Measurements from ENCODE around the gene APC.
"Not testable (repeated sequence)": the region's sequence is repeated elsewhere in the genome, so short reads cannot be mapped to it uniquely, and the experiment has no call there.

The APC gene

DNA sequence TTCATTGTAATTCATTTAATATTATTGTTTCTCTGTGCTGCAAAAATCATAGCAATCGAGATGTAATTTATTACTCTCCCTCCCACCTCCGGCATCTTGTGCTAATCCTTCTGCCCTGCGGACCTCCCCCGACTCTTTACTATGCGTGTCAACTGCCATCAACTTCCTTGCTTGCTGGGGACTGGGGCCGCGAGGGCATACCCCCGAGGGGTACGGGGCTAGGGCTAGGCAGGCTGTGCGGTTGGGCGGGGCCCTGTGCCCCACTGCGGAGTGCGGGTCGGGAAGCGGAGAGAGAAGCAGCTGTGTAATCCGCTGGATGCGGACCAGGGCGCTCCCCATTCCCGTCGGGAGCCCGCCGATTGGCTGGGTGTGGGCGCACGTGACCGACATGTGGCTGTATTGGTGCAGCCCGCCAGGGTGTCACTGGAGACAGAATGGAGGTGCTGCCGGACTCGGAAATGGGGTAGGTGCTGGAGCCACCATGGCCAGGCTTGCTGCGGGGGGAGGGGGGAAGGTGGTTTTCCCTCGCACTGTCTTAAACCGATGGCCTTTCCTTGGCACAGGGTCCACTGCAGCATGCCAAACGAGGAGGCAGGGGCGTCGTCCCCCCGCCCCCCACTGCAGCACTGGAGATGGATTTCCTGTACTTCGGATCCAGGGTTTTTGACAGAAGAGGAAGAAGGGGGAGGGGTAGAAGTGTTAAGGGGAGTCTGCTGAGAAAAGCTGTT, at the start of gene APC:
Gene APC, plus strand, starts transcription at position 423 of the 728 bp plus-strand sequence. CDS start 17,006 bp downstream, outside the sequence.
- peak; percentile 80 for DNase-seq

DNA sequence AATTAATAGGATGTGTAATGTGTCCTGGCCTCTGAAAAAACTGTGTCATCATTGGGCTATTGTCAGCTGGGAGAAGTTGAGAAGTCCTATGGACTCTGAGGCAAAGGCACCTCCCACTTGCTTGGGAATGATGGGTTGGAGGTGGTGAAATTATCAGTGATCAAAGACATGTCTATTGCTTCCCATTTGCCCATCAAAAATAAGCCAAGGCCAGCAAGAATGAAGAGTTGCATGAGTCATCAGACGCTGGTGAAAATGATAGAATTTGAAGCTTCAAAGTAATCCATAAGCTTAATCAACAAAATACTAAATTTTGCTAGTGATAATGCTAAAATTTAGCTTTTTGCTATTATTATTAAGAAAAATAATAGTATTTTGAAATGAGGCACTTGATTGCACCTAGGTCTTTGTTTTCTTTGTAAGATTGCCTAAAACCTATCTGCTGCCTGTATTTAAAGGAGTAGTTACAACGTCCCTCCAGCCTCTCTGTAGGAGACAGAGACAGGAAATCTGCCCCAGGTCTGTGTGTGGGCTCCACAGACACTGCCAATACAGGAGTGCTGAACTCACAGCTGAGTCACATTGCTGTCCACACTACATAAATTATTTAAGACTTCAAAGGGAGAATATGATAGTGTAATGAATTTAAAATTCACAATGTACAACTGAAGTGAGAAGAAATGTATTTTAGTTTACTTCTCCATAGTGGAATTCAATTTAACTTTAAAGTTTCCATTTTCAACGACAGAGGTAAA, 48.4 kb upstream of the APC start:
- no peak for DNase-seq

DNA sequence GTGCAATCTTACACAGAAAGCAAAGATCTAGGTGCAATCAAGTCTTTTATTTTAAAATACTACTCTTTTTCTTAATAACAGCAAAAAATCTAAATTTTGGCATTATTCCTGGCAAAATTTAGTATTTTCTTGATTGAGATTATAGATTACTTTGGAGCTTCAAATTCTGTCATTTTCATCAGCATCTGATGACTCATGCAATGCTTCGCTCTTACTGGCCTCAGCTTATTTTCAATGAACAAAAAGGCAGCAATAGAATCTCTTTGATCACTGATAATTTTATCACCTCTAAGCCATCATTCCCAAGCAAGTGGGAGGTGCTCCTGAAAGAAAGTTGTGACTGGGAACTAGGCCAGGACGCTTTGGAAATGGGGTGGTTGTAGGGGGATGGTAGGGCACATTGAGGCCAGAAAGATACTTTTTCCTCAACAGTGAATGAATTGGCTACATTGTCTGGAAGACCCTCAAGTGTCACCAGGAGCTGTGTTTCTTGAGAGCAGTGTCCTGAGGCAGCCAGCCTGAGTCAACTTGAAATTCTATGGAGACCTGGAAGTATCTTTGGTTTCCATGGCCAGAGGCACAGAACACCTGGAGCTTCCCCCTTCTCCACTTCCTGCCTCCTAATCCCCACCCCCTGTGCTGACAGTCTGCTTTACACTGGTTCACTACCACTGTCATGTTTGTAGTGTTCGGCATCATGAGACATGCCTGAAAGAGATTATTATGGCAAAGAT, 46.9 kb upstream of the APC start:
- DNase-seq, result no peak

DNA sequence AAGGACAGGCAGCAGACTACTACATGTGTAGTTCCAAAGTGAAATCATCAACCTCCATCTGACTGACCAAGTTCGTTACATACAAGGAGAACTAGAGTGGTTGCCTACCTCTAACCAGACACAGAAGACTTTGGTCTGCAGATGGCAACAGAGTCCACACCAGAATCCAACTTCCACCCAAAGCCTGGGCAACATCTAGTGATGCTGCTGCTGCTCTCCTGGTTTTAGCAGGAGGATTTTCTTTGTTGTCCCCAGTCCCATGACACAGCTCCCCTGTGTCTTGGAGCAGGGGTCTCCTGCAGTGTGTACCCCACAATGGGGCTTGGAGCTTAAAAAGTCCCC, 46.4 kb upstream of the APC start:
- no peak for DNase-seq

DNA sequence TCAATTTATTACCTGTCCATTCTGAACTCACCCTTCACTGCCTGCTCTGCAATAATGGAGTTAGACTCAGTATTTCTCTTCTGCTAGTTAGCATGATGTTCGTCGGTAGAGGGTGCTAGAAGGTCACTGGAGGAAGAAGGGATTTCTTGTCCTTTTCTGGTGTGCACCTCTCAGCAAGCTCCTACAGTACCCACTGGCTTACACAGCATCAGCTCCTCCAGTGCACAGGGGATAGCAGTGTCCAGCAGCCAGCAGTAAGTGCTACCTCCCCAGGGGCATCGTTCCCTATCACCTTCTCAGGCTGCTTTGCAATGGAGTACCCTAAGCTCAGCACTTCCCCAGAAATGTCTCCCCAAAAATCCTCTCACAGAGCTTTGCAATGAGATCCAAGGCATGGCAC, 45.9 kb upstream of the APC start:
- no peak for DNase-seq

DNA sequence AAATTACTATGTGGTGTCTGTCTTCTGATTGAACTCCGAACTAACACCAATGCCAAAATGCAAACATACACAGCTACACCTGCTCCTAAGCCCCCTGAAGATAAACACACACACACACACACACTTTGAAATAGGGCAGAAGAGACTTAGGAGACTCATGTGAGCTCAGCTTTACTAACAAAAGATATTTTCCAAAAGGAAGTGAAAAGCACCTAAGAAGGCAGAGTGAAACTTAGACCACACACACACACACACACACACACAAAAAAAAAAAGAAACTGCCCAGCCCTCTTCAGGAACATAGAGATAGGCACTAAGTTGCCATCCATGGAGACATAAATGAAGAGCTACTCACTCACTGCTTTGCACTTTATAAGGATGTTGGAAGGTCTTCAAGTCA, 45.2 kb upstream of the APC start:
- DNase-seq, result no peak

DNA sequence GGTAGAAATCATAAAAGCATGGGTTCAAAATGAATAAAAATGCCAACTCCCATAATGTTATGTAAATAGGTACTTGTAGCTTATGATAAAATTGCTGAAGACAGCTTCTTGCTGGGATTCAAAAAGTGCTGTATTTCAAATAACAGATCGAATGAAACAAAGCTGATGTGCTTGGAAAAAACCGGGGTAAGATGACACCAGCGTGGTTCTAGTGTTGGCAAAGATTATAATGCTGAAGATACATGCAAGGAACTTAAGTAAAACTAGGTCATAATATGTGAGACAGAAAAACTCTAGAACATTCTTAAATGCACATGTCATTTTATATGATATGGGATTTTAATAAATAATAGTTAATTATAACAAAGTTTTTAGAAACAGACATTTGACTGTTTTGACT, 44.4 kb upstream of the APC start:
- DNase-seq, result no peak

DNA sequence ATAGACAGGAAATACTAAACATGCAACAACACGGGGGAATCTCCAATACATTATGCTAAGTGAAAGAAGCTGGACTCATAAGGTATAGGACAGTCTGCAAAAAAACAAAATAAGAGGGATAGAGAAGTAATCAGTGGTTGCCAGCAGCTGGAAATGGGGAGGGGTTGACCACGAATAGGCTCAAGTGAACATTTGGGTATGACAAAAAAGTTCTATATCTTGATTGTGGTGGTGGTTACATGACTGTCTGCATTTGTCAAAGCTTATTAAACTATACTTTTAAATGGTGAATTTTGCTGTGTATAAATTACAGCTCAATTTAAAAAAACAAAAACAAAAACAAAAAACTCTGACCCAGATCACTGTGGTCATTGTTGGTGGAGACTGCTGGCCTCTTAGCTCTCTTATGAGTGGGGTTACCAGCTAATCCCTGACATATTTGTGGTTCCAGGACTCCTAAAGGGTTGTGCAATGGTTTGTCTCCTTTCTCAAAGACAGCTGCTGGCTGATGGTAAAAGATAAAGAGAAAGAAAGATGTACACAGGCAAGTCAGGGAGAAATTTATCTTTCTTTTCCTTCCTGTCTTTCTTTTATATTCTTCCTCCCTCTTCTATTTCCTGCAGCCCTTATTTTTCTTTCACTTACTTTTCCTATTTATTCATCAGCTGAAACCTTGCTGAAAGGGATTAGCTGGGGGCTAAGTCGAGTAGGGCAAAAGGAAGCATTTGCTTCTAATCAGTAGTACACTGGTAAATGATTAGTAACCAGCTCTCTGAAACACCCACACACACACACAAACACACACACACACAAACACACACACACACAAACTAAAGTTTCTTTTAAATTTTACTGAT, 42.6 kb upstream of the APC start:
- DNase-seq, result no peak

DNA sequence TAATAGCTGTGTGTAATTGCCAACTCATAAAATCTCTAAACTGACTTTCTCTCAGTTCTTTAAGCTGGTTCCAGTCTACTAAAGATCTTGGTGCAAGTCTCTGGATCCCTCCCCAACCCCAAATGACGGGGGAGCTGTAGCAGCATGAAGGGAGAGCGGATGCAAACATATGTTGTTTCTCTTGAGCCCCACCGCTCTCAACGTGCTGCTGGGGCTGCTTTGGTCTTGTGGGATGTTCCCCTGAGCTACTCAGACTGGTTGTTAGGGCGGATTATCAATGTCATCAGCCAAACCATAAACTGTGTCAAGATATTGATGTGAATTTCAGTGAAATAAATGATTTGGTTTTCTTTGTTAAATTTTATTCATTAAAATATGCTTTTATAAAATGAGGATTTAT, 40.9 kb upstream of the APC start:
- no peak for DNase-seq

DNA sequence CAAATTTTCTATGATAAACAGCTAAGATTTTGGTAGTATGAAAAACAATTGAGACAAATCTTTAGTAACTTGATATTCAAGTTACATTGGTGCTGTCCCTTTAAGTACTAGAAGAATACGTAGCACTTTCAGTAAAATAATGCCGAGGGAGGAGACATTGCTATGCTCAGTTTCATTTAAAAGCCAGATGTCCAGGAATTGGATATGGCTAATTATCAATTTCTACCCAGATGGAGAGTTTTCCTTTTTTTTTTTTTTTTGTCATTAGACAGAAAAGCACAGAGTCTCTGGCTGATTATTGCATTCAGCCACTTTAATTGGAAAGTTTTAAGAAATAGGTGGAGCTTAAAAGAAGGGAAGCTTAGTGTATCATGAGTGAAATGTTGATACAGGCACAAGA, 40.4 kb upstream of the APC start:
- DNase-seq, result no peak

DNA sequence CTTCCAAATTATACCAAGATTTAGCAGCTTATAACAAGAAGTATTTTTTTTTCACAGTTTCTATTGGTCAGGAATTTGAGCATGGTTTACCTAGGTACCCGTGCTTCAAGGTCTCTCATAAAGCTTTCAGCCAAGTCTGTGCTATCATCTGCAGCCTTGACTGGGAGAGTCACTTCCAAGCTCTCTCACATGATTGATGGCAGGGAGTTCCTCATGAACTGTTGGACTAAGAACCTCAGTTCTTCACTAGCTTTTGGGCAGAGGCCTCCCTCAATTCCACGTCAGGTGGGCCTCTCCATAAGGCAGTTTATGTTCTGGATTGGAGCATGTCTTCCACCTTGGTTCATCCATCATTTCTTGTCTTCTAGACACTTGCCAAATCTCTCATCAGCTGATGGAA, 39.9 kb upstream of the APC start:
- no peak for DNase-seq

DNA sequence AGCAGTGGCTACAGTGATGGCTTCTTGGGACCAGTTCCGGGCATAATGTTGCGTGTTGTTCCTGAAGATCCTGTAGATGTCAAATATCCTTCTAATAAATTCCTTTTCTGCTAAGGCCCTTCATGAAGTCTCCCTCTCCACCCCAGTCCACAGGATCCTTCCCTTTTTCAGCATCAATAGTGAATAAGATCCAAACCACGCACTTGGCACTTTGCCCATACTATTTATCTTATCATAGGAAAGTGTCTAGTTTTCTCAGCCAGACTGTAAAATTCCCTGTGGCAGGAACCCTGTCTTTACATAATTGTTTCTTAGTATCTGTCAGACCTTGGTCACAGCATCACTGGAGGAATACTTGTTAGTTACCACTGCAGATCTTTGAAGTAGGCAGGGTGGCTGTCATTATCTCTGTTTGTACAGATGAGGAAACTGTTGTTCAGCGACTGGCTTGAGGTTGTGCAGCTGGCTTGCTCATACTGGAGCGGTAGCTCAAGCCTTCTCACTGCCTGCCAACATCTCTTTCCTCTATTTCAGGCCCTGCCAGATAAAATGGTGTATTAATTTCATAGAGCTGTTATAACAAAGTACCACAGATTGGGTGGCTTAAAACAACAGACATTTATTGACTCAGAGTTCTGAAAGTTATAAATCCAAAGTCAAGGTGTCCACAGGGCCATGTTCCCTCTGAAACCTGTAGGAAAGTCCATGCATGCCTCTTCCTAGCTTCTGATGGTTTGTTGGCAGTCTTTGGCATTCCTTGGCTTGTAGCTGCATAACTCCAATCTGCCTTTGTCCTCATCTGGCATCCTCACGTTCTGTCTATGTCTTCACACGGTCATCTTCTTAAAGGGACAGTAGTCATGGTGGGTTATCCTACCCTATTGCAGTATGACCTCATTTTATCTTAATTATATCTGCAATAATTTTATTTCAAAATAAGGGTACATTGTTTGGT, 33.5 kb upstream of the APC start:
- DNase-seq, result no peak

DNA sequence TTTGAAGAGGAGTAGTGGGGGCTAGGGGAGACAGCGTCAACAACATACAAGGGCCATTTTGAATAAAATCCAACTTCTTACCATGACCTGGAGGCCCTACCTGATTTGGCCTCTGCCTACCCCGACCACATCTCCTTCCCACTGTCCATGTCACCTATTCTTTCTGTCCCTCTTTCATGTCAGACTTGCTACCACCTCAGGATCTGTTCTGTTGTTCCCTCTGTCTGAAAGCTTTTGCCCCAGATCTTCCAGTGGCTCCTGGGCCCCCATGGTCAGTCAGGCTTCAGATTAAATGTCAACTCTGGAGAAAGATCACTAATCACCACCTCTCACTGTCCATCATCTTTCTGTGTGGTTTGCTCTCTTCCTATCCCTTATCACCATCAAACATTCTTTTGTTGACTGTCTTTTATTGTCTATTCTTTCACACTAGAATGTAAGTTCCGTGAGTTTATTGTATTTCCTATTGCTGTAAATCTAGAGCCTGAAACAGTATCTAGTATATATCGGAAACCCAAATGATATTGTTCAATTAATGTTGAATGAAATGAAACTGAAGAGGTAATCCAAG, 31.2 kb upstream of the APC start:
- DNase-seq, result no peak

DNA sequence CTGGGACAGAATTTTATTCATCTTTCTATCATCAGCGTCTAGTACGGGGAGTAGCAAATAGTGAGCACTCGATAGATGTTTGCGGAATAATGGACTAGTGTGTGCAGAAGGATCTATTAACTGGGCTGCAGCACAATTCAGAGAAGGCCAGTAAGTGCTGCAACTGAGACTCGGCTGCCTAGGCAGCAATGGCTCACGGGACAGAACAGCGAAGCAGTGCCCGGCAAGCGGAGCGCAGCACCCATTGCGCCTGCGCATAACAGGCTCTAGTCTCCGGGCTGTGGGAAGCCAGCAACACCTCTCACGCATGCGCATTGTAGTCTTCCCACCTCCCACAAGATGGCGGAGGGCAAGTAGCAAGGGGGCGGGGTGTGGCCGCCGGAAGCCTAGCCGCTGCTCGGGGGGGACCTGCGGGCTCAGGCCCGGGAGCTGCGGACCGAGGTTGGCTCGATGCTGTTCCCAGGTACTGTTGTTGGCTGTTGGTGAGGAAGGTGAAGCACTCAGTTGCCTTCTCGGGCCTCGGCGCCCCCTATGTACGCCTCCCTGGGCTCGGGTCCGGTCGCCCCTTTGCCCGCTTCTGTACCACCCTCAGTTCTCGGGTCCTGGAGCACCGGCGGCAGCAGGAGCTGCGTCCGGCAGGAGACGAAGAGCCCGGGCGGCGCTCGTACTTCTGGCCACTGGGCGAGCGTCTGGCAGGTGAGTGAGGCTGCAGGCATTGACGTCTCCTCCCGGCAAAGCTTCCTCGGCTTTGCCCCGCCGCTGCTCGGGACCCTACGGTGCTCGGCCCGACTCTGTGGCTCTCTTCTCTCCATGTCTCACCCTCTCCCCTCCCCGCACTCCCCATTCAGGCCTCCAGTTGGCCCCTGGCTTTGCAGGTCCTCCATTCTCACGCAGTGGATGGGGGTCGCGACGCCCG, 30.2 kb upstream of the APC start:
- peak; percentile 94 for DNase-seq

DNA sequence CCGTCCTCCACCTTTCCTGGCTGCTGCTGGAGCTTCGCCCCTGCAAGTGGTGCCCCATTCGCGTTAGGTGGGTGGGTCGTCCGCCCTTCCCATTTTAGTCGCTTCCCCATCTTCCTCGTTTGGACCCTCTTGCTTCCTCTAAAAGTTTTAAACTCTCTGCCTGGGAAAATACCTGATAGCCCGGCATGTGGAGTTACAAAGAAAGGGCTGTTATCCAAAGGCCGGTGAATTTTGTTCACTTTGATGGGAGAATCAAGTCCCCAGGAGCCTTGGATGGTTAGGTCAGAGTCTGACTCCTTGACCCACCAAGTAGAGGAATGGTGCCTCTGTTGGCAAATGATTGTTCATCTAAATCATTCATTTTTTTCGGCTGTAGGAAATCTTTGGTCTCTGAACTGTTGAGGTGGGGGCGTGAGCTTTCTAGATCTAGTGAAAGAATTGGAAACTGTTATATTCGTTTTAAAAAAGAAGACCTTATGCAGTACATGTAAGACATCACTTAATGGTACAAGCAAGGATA, 29.5 kb upstream of the APC start:
- no peak for DNase-seq

DNA sequence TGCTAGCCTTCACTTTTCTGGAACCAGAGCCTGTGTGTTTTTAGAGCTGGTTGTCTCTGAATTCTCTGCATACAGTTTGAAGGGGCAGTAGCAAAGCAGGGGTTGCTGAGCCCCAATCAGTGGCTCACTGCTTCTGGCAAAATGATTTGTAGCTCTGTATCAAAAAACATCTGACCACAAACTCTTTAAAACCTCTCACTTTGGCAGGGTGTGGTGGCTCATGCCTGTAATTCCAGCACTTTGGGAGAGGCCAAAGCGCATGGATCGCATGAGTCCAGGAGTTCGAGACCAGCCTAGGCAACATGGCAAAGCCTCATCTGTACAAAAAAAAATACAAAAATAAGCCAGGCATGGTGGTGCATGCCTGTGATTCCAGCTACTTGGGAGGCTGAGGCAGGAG, 28.3 kb upstream of the APC start:
- no peak for DNase-seq

DNA sequence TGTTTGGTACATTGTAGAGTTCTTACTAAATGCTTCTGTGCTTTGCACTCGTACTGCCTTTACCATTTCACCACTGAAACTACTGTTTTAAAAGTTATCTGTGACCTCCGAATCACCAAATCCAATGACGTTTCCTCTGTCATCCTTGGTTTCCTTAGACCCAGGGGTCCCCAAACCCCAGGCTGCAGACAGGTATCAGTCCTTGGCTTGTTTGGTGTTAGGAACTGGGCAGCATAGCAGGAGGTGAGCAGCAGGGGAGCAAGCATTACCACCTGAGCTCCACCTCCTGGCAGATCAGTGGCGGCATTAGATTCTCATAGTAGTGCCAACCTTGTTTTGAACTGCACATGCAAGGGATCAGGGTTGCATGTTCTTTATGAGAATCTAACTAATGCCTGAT, 26.8 kb upstream of the APC start:
- no peak for DNase-seq

DNA sequence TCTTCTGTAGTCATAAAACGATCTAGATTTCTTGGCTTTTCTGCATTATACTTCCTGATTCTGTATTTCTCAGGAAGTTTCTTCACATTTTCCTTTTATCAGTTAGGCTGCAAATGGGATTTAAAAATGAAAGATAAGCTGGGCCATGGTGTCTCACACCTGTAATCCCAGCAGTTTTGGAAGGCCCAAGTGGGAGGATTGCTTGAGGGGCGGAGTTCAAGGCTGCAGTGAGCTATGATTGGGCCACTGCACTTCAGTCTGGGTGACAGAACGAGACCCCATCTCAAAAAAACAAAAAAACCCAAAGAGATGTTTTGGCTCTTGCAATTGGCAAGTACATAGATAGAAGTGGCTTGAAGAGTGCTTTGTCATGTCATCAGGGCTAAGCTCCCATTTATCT, 26.2 kb upstream of the APC start:
- DNase-seq, result no peak

DNA sequence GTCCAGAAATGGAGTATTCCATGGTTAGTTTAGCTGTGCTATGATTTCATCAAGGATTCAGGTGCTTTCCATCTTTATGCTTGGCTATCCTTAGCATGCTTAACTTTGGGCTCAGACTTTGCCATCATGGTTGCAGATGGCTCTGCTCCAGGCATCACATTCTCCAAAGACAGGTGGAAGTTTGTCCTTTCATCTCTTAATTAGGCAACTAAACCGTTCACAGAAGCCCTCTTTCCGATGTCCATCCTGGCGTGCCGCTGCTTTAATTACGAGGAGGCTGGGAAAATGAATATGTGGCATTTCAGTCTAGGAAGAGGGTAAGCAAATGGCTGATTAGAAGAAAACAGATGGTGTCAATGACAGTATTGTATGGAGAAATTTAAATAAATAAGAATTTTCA, 24.5 kb upstream of the APC start:
- DNase-seq, result no peak

DNA sequence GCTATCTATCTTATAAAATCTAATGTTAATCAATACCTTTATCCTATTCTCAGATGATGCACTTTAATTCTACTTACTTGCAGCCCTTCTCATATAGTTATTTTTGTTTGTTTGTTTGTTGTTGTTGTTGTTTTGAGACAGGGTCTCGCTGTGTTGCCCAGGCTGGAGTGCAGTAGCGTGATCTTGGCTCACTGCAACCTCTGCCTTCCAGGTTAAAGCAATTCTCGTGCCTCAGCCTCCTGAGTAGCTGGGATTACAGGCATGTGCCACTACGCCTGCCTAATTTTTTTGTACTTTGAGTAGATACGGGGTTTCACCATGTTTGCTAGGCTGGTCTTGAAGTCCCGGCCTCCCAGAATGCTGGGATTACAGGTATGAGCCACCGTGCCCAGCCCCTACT, 20.8 kb upstream of the APC start:
- not testable (repeated sequence) for DNase-seq

Measured in activated CD4-positive, CD25-positive, alpha-beta regulatory T cell treated with anti-CD3 and anti-CD28 coated beads, Interleukin-2, amount 50 U/mL, for 72 hours (primary cell).